HUES6 (cell line): ENCODE data around the gene CAPN10.

Experiments used
- H3K27ac ChIP-seq: 2 replicates; pipeline ENCODE4 v1.7.0; 2013; ENCODE audit warnings: low read depth, mild to moderate bottlenecking, low read length, inconsistent platforms
- H3K27me3 ChIP-seq: 2 replicates; pipeline ENCODE4 v1.6.1; 2013; ENCODE audit warnings: low read length; ENCODE audit not compliant: control insufficient read depth, insufficient read depth
- H3K36me3 ChIP-seq: 2 replicates; pipeline ENCODE4 v1.6.1; 2013; ENCODE audit warnings: low read length; ENCODE audit not compliant: control insufficient read depth, insufficient read depth
- H3K4me1 ChIP-seq: 2 replicates; pipeline ENCODE4 v1.6.1; 2013; ENCODE audit warnings: low read length; ENCODE audit not compliant: control insufficient read depth, insufficient read depth
- H3K4me3 ChIP-seq: 2 replicates; pipeline ENCODE4 v1.5.1; 2013; ENCODE audit warnings: low read depth, low read length
- H3K9ac ChIP-seq: one replicate; pipeline ENCODE4 v1.6.1; 2013; ENCODE audit warnings: mild to moderate bottlenecking, low read length
- H3K9me3 ChIP-seq: 2 replicates; pipeline ENCODE4 v1.6.1; 2013; ENCODE audit warnings: low read depth, low read length; ENCODE audit not compliant: control insufficient read depth, insufficient read depth

CAPN10 gene

DNA sequence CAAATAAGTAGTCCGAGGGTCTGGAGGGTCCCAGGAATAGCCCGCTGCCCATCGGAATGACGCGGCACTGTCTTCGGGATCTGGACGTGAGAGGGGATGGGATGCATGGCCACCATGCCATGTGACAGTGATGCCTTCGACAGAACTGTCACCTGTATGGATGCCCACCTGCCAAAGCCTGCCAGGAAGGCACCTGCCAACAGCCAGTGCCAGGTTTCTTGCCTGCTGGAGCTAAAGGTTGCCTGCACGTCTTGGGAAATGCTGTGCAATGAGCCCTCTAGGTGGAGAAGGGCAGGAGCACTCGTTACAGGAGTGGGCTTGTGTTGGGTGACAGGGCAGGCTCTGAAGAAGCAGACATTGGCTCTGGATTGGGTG, 59.3 kb downstream of the CAPN10 start:
- H3K4me1 ChIP-seq = no peaks in the 10 kb centered on the region
- no peak overlapping the region for H3K27ac ChIP-seq
- H3K27me3 ChIP-seq = peaks cover 14% of the 10 kb centered on the region; the same call in 1 of the 2 replicates
- 0 out of 2 replicates have a peak, but pooled peaks cover 1% of the 10 kb centered on the region for H3K9me3 ChIP-seq
- H3K4me3 ChIP-seq = no peak overlapping the region
- no peaks in the 10 kb centered on the region for H3K36me3 ChIP-seq
- H3K9ac ChIP-seq = no peak overlapping the region

DNA sequence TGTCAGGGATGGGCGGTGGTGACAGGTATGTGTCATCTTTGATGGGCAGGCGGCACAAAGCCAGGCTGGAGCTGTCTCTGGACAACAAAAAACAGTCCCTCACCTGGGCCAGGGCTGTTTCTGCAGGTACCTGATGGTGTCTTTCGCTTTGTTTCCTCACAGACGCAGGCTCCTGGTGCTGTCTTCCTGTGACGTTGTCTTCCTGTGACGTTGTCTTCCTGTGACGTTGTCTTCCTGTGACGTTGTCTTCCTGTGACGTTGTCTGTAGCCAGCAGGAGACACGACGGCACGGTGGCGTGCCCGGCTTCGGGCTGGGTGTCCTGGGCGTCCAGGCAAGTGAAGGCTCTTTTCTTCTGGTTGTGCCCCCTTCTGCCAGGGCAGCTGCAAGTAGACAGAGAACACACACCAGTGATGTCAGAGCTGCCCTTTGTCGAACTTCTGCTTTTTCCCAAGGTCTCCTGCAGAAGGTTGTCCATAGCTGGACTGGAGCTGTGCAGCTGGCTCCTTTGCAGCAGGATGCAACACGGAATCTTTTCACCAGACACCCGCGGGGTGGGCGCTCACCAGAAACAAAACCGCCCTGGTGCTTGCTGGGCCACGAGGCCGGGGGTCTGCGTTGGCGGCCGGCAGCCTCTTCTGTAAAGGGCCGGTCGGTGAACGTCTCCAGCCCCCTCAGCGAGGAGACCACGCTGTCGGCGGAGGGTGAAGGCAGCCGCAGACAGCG, 59.8 kb downstream of the CAPN10 start:
- Histone ChIP-seq H3K27me3 (peaks cover 17% of the 10 kb centered on the region; the same call in 1 of the 2 replicates), H3K4me3 (no peak overlapping the region), H3K4me1 (no peaks in the 10 kb centered on the region), H3K9ac (no peak overlapping the region), H3K9me3 (peaks cover 2% of the 10 kb centered on the region; the same call in 1 of the 2 replicates), H3K36me3 (no peaks in the 10 kb centered on the region), H3K27ac (no peak overlapping the region)

DNA sequence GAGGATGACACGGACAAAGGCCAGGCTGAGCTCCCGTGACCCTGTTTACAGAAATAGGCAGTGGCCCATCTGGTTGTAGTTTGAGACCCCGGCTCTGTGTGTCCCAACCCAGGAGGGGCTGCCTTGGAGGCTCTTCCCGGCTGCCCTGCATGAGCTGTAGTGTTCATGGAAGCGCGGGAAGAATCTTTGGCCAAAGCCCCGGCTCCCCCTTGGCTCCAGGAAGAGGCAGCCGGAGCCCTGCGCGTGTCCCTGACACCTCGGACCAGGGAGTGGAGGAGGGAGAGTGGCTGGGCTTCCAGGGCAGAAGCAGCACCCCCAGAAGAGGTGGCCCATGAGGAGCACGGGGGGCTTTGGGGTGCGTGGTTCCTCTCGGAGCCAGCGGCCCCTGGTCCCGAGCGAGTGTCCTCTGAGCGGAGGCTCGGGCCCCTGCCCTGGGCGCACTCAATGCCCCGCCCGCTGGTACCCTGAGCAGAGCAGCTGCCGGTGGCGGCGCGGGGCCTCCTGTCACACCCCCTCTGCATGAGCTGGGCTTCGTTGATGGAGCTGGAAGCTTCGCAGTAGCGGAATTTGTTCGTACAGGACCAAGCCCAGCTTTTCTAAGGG, 60.5 kb downstream of the CAPN10 start:
- H3K27ac ChIP-seq = no peak overlapping the region
- H3K9me3 ChIP-seq = peaks cover 2% of the 10 kb centered on the region; the same call in 1 of the 2 replicates
- H3K4me1 ChIP-seq = no peaks in the 10 kb centered on the region
- no peaks in the 10 kb centered on the region for H3K36me3 ChIP-seq
- no peak overlapping the region for H3K9ac ChIP-seq
- H3K27me3 ChIP-seq = peaks cover 17% of the 10 kb centered on the region; the same call in 1 of the 2 replicates
- no peak overlapping the region for H3K4me3 ChIP-seq

DNA sequence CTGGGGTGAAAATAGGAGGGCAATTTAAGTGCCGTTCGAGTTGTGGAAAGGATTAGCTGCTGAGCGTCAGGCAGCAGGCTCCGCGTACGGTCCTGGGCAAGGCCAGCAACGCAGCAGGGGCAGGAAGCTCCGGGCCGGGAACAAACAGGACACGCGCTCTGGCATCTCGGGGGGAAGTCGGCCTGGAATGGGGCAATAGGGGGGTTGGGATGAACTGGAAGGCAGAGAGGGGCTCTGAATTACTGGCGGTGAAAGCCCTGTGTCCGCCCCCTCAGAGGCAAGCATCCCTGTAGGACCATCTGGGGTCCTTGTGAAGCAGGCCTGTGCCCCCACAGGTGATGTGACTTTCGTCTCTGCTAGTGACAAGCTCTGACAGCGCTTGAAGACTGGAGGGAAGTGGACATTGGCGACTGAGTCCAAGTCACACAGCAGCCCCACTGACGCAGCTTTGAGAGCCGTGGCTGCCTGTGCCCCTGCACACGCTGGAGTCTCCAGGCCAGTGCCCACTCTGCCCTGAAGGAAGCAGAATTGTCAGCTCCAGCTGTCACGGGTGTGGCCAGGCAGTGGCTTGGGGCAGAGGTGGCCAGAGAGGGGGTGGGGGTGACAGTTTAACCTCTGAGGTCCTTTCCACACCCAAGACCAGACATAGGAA, 61.1 kb downstream of the CAPN10 start:
- Histone ChIP-seq H3K9ac (no peak overlapping the region), H3K4me3 (no peak overlapping the region), H3K27ac (no peak overlapping the region), H3K36me3 (no peaks in the 10 kb centered on the region), H3K27me3 (peaks cover 21% of the 10 kb centered on the region; the same call in 1 of the 2 replicates), H3K9me3 (peaks cover 2% of the 10 kb centered on the region; the same call in 1 of the 2 replicates), H3K4me1 (no peaks in the 10 kb centered on the region)

DNA sequence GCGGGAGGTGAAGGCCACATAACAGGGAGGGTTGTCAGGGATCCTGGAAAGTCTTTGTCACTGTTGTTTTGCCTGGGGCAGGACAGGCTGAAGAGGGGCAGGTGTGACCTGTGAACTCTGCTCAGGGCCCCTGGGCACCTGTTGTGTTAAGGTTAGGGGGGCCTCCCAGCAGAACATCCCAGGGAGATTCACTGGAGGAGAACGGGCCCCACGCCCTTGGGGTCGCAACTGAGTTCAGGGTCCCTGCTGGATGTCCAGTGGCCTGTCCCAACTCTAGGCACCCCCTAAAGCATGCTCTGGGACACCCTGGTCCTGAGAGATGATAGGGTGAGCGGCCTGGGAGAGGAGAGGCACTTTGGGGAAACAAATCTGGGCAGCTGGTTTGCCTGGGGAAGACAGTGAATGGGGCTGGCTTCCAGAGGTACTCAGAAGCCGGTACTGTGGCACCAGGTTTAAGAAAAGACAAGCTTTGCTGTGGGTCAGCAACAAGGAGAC, 61.7 kb downstream of the CAPN10 start:
- H3K9me3 ChIP-seq = peaks cover 2% of the 10 kb centered on the region; the same call in 1 of the 2 replicates
- peaks cover 21% of the 10 kb centered on the region; the same call in 1 of the 2 replicates for H3K27me3 ChIP-seq
- H3K4me3 ChIP-seq = no peak overlapping the region

More for the DNA sequence above, 61.7 kb downstream of the CAPN10 start:
- Histone ChIP-seq H3K27ac (no peak overlapping the region), H3K4me1 (no peaks in the 10 kb centered on the region), H3K9ac (no peak overlapping the region), H3K36me3 (no peaks in the 10 kb centered on the region)
